Astrocyte (in vitro differentiated cells and primary cell): ENCODE results near the gene SH3D21. TPM values are rescaled to one million over a fixed set of nuclear protein-coding genes. Genes with fewer than 3 reads are reported as not detected.

Experiments
- DNase-seq: peaks from one replicate; pipeline ENCODE4 v3.0.0-alpha.2; 2010; ENCODE audit warnings: low read depth
- FAIRE-seq: peaks from 2 replicates; lab custom pipeline; 2011; peaks lifted over from hg19 to GRCh38; lab: Jason Lieb, UNC
- H2AFZ ChIP-seq: 2 replicates; pipeline ENCODE4 v1.6.0; 2012; ENCODE audit warnings: low read depth, low read length, inconsistent platforms
- H3K27ac ChIP-seq: 2 replicates; pipeline ENCODE4 v1.5.1; 2011; ENCODE audit warnings: low read depth, low read length, inconsistent platforms
- H3K27me3 ChIP-seq: 2 replicates; pipeline ENCODE4 v1.6.0; 2011; ENCODE audit warnings: low read length, inconsistent platforms; ENCODE audit not compliant: insufficient read depth
- H3K36me3 ChIP-seq: 2 replicates; pipeline ENCODE4 v1.5.1; 2011; ENCODE audit warnings: low read length, inconsistent platforms; ENCODE audit not compliant: insufficient read depth
- H3K4me1 ChIP-seq: 2 replicates; pipeline ENCODE4 v1.5.1; 2011; ENCODE audit warnings: low read length, inconsistent platforms; ENCODE audit not compliant: insufficient read depth
- H3K4me2 ChIP-seq: 2 replicates; pipeline ENCODE4 v1.6.0; 2012; ENCODE audit warnings: low read length, inconsistent platforms
- H3K4me3 ChIP-seq: 2 replicates; pipeline ENCODE4 v1.5.1; 2011; ENCODE audit warnings: low read depth, mild to moderate bottlenecking, low read length, inconsistent platforms; ENCODE audit not compliant: insufficient read depth
- H3K79me2 ChIP-seq: 2 replicates; pipeline ENCODE4 v1.6.0; 2012; ENCODE audit warnings: mild to moderate bottlenecking, low read length, inconsistent platforms; ENCODE audit not compliant: insufficient read depth
- H3K9ac ChIP-seq: 2 replicates; pipeline ENCODE4 v1.6.0; 2012; ENCODE audit warnings: mild to moderate bottlenecking, low read length, inconsistent platforms
- H3K9me3 ChIP-seq: 2 replicates; pipeline ENCODE4 v1.5.1; 2012; ENCODE audit warnings: low read depth, mild to moderate bottlenecking, low read length, inconsistent platforms; ENCODE audit not compliant: insufficient read depth
- H4K20me1 ChIP-seq: 2 replicates; pipeline ENCODE4 v1.6.0; 2012; ENCODE audit warnings: low read length, inconsistent platforms; ENCODE audit not compliant: insufficient read depth
- H3K27ac Mint-ChIP-seq: one replicate; pipeline ENCODE4 v1.8.0; 2021; ENCODE audit warnings: mild to moderate bottlenecking, mixed read lengths; ENCODE audit not compliant: unreplicated experiment
- H3K27me3 Mint-ChIP-seq: one replicate; pipeline ENCODE4 v1.8.0; 2021; ENCODE audit warnings: low read depth, mixed read lengths; ENCODE audit not compliant: unreplicated experiment
- H3K36me3 Mint-ChIP-seq: one replicate; pipeline ENCODE4 v1.8.0; 2021; ENCODE audit warnings: low read depth, mixed read lengths; ENCODE audit not compliant: unreplicated experiment
- H3K4me1 Mint-ChIP-seq: one replicate; pipeline ENCODE4 v1.8.0; 2021; ENCODE audit warnings: low read depth, mixed read lengths; ENCODE audit not compliant: unreplicated experiment
- H3K4me3 Mint-ChIP-seq: one replicate; pipeline ENCODE4 v1.8.0; 2021; ENCODE audit warnings: mild to moderate bottlenecking, moderate library complexity, mixed read lengths; ENCODE audit not compliant: unreplicated experiment
- H3K9me3 Mint-ChIP-seq: one replicate; pipeline ENCODE4 v1.8.0; 2021; ENCODE audit warnings: mild to moderate bottlenecking, mixed read lengths; ENCODE audit not compliant: unreplicated experiment
- CTCF ChIP-seq: IDR thresholded peaks from 2 replicates; pipeline ENCODE4 v1.5.1; 2011; ENCODE audit warnings: low read depth, mild to moderate bottlenecking, inconsistent platforms, low read length, moderate library complexity; ENCODE audit not compliant: insufficient read depth
- EZH2 ChIP-seq: IDR thresholded peaks from 2 replicates; pipeline ENCODE4 v1.6.1; 2012; ENCODE audit warnings: mild to moderate bottlenecking, low read length, inconsistent platforms; ENCODE audit not compliant: insufficient read depth
- total RNA-seq: library from RNA; stranded (reverse); gene quantifications from 2 replicates; pipeline ENCODE4 v1.2.1, GENCODE V29; 2021

SH3D21 gene
- total RNA-seq, 1 donor from 2014 or later = 13.6 TPM

GRCh38 chr1:36285443-36286101 lies 20.6 kb upstream of the SH3D21 start:
- H3K36me3 Mint-ChIP-seq = peaks cover 18% of the 10 kb centered on the region
- Histone ChIP-seq H3K27ac (no peak overlapping the region), H3K4me2 (no peak overlapping the region), H3K9me3 (no peaks in the 10 kb centered on the region), H3K9ac (no peak overlapping the region), H3K4me3 (no peak overlapping the region), H3K4me1 (no peaks in the 10 kb centered on the region), H3K79me2 (peaks cover 79% of the 10 kb centered on the region), H4K20me1 (peaks cover 70% of the 10 kb centered on the region), H3K36me3 (peaks cover 63% of the 10 kb centered on the region), H2AFZ (no peak overlapping the region), H3K27me3 (no peaks in the 10 kb centered on the region)
- H3K27me3 Mint-ChIP-seq = no peaks in the 10 kb centered on the region
- H3K27ac Mint-ChIP-seq = peak overlapping the region; percentile 70
- no peaks in the 10 kb centered on the region for H3K9me3 Mint-ChIP-seq
- FAIRE-seq (no peak), DNase-seq (peak; percentile 73)
- H3K4me1 Mint-ChIP-seq = peaks cover 18% of the 10 kb centered on the region
- no peak for TF ChIP-seq EZH2
- TF ChIP-seq CTCF = peak; percentile 79
- no peak overlapping the region for H3K4me3 Mint-ChIP-seq

GRCh38 chr1:36286802-36287201 lies 19.4 kb upstream of the SH3D21 start:
- no peak for FAIRE-seq
- peaks cover 69% of the 10 kb centered on the region for H4K20me1 ChIP-seq
- TF ChIP-seq CTCF (no peak), EZH2 (no peak)
- H3K9ac ChIP-seq = no peak overlapping the region
- peak overlapping the region; percentile 70 for H3K27ac Mint-ChIP-seq
- peaks cover 75% of the 10 kb centered on the region for H3K36me3 ChIP-seq
- H2AFZ ChIP-seq = no peak overlapping the region
- peaks cover 27% of the 10 kb centered on the region for H3K4me1 Mint-ChIP-seq
- no peak overlapping the region for H3K4me2 ChIP-seq
- H3K9me3 Mint-ChIP-seq = no peaks in the 10 kb centered on the region
- H3K9me3 ChIP-seq = no peaks in the 10 kb centered on the region
- H3K4me3 Mint-ChIP-seq = peak overlapping the region; percentile 40
- H3K36me3 Mint-ChIP-seq = peaks cover 26% of the 10 kb centered on the region
- no peak overlapping the region for H3K27ac ChIP-seq
- H3K27me3 ChIP-seq = no peaks in the 10 kb centered on the region
- H3K79me2 ChIP-seq = peaks cover 74% of the 10 kb centered on the region
- no peak overlapping the region for H3K4me3 ChIP-seq
- DNase-seq = no peak
- no peaks in the 10 kb centered on the region for H3K27me3 Mint-ChIP-seq
- H3K4me1 ChIP-seq = no peaks in the 10 kb centered on the region

GRCh38 chr1:36287595-36287994 lies 18.6 kb upstream of the SH3D21 start:
- DNase-seq = no peak
- H3K27ac Mint-ChIP-seq = no peak overlapping the region
- H3K9me3 Mint-ChIP-seq = no peaks in the 10 kb centered on the region
- H3K4me2 ChIP-seq = no peak overlapping the region
- no peak overlapping the region for H3K27ac ChIP-seq
- H3K27me3 Mint-ChIP-seq = no peaks in the 10 kb centered on the region
- FAIRE-seq = no peak
- TF ChIP-seq CTCF (no peak), EZH2 (no peak)
- H3K36me3 Mint-ChIP-seq = peaks cover 26% of the 10 kb centered on the region
- H2AFZ ChIP-seq = no peak overlapping the region
- H3K79me2 ChIP-seq = peaks cover 71% of the 10 kb centered on the region
- no peak overlapping the region for H3K4me3 Mint-ChIP-seq
- H3K36me3 ChIP-seq = peaks cover 77% of the 10 kb centered on the region
- no peak overlapping the region for H3K9ac ChIP-seq
- H3K4me1 ChIP-seq = no peaks in the 10 kb centered on the region
- H3K4me3 ChIP-seq = no peak overlapping the region
- H3K9me3 ChIP-seq = no peaks in the 10 kb centered on the region
- no peaks in the 10 kb centered on the region for H3K27me3 ChIP-seq
- peaks cover 67% of the 10 kb centered on the region for H4K20me1 ChIP-seq
- H3K4me1 Mint-ChIP-seq = peaks cover 27% of the 10 kb centered on the region
